PC-9 (cell line): ENCODE results near the gene MAX.

ENCODE experiments used
- CTCF ChIP-seq: fragments of 200-600 bp; sonication (generic); conservative IDR thresholded peaks from 2 replicates; pipeline ENCODE4 v1.6.1; 2017; ENCODE audit warnings: mixed run types, antibody characterized with exemption, mild to moderate bottlenecking, moderate library complexity
- EZH2 ChIP-seq: fragments of 200-600 bp; sonication (generic); IDR thresholded peaks from 2 replicates; pipeline ENCODE4 v1.8.0; 2017; ENCODE audit warnings: antibody characterized with exemption, low read depth

GRCh38 chr14:65073605-65074201 lies 28.6 kb downstream of the MAX start:
- no peak for TF ChIP-seq EZH2
- TF ChIP-seq CTCF, result no peak
